SK-N-MC (cell line): ENCODE results near the gene KDM4B.
A peak's percentile ranks its signal among the peaks of the same experiment; 100 is the strongest.
"Not testable (repeated sequence)": the region's sequence is repeated elsewhere in the genome, so short reads cannot be mapped to it uniquely, and the experiment has no call there.

ENCODE experiments used
- DNase-seq: peaks from one replicate; pipeline ENCODE4 v3.0.0-alpha.2; 2011; ENCODE audit warnings: low read depth, low spot score
- H3K27ac ChIP-seq: fragments of 200-600 bp; sonication (generic); 2 replicates; pipeline ENCODE4 v1.5.1; 2016; ENCODE audit warnings: mixed run types
- H3K36me3 ChIP-seq: fragments of 200-600 bp; sonication (generic); 2 replicates; pipeline ENCODE4 v1.6.1; 2017; ENCODE audit warnings: antibody characterized with exemption, low read length, mixed read lengths; ENCODE audit not compliant: insufficient read depth
- H3K4me3 ChIP-seq: fragments of 200-600 bp; sonication (generic); 2 replicates; pipeline ENCODE4 v1.5.1; 2016
- H3K9ac ChIP-seq: fragments of 200-600 bp; sonication (generic); 2 replicates; pipeline ENCODE4 v1.8.0; 2017; ENCODE audit warnings: mixed run types, mixed read lengths; ENCODE audit not compliant: insufficient read length
- H3K9me3 ChIP-seq: fragments of 200-600 bp; sonication (generic); 2 replicates; pipeline ENCODE4 v1.6.1; 2017; ENCODE audit warnings: low read depth, mild to moderate bottlenecking, antibody characterized with exemption, low read length, moderate library complexity, mixed read lengths
- EZH2 ChIP-seq: fragments of 200-600 bp; sonication (generic); IDR thresholded peaks from one replicate; pipeline ENCODE4 v1.6.1; 2017; ENCODE audit warnings: antibody characterized with exemption
- FOXP2 ChIP-seq: optimal IDR thresholded peaks from 2 replicates; pipeline ENCODE3; 2011; ENCODE audit warnings: mild to moderate bottlenecking, moderate library complexity; ENCODE audit not compliant: insufficient read depth; ENCODE audit errors: extremely low read length, control extremely low read depth
- POLR2AphosphoS5 ChIP-seq: IDR thresholded peaks from 2 replicates; pipeline ENCODE4 v1.6.1; 2012; ENCODE audit warnings: mild to moderate bottlenecking, low read depth, low read length, borderline replicate concordance

Gene KDM4B

DNA sequence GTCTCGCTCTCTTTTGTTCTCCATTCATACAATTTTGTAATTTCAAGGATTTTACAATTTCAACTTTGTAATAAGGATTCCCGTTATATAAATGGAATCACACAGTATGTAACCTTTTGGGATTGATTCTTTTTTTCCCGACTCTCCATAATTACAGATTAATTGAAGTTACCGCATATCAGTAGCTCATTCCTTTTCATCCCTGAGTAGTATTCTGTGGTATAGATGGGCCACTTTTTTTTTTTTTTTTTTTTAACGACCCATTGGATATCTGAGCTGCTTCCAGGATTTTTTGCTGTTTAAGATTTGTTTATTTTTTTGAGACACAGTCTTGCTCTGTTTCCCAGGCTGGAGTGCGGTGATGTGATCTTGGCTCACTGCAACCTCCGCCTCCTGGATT lies 31.9 kb upstream of the KDM4B start:
- peaks cover 68% of the 10 kb centered on the region for H3K36me3 ChIP-seq
- no peak for DNase-seq
- H3K9ac ChIP-seq, result no peak overlapping the region
- no peak overlapping the region for H3K27ac ChIP-seq
- TF ChIP-seq FOXP2 (no peak), EZH2 (no peak), POLR2AphosphoS5 (no peak)
- H3K9me3 ChIP-seq, result no peaks in the 10 kb centered on the region
- H3K4me3 ChIP-seq, result no peak overlapping the region

DNA sequence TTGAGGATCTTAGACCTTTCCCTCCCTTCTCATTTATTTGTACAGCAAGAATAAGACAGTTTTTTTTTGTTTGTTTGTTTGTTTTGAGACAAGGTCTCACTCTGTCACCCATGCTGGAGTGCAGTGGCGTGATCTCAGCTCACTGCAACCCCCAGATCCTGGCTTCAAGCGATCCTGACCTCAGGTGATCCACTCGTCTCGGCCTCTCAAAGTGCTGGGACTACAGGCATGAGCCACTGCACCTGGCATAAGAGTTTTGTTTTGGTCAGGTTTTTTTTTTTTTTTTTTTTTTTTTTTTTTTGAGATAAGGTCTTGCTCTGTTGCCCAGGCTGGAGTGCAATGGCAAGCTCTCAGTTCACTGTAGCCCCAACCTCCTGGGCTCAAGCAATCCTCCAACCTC lies 30.5 kb upstream of the KDM4B start:
- not testable (repeated sequence) for H3K9me3 ChIP-seq, H3K4me3 ChIP-seq, DNase-seq, H3K9ac ChIP-seq
- H3K36me3 ChIP-seq, result peaks cover 61% of the 10 kb centered on the region
- peak overlapping the region; percentile 64; the same call in 1 of the 2 replicates for H3K27ac ChIP-seq

- Histone ChIP-seq H3K9ac (no peak overlapping the region), H3K4me3 (no peak overlapping the region), H3K27ac (no peak overlapping the region), H3K36me3 (peaks cover 63% of the 10 kb centered on the region), H3K9me3 (no peaks in the 10 kb centered on the region)
- DNase-seq, result no peak
- no peak for TF ChIP-seq FOXP2
- no peak for TF ChIP-seq EZH2
Measured at GRCh38 chr19:4939466-4939865, 29.4 kb upstream of the KDM4B start.

- not testable (repeated sequence) for H3K4me3 ChIP-seq, H3K9ac ChIP-seq, DNase-seq, H3K27ac ChIP-seq, H3K9me3 ChIP-seq
- H3K36me3 ChIP-seq, result peaks cover 65% of the 10 kb centered on the region
Measured at GRCh38 chr19:4941638-4942169, 27.2 kb upstream of the KDM4B start.

DNA sequence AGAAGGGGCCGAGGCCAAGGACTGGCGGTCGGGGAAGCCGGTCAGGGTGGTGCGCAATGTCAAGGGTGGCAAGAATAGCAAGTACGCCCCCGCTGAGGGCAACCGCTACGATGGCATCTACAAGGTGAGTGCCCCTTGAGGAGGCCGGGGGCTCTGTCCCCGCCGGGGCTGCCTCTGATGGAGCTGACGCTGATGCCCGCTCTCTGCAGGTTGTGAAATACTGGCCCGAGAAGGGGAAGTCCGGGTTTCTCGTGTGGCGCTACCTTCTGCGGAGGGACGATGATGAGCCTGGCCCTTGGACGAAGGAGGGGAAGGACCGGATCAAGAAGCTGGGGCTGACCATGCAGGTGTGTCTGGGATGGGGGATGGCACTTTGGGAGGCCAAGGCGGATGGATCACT lies 18.3 kb upstream of the KDM4B start:
- H3K36me3 ChIP-seq, result peaks cover 83% of the 10 kb centered on the region
- DNase-seq, H3K9ac ChIP-seq, H3K4me3 ChIP-seq, H3K27ac ChIP-seq, H3K9me3 ChIP-seq: not testable (repeated sequence)

GRCh38 chr19:4951656-4952055 lies 17.3 kb upstream of the KDM4B start:
- peaks cover 79% of the 10 kb centered on the region for H3K36me3 ChIP-seq

GRCh38 chr19:4952945-4953344 lies 16.0 kb upstream of the KDM4B start:
- Histone ChIP-seq H3K4me3 (no peak overlapping the region), H3K9me3 (no peaks in the 10 kb centered on the region), H3K36me3 (peaks cover 76% of the 10 kb centered on the region), H3K9ac (no peak overlapping the region), H3K27ac (no peak overlapping the region; the same call in 1 of the 2 replicates)
- no peak for DNase-seq
- TF ChIP-seq POLR2AphosphoS5, result no peak
- TF ChIP-seq EZH2, result no peak
- TF ChIP-seq FOXP2, result no peak

More at GRCh38 chr19:4951656-4952055, 17.3 kb upstream of the KDM4B start:
- Histone ChIP-seq H3K9me3 (no peaks in the 10 kb centered on the region), H3K9ac (no peak overlapping the region), H3K4me3 (no peak overlapping the region), H3K27ac (no peak overlapping the region)
- TF ChIP-seq FOXP2 (no peak), EZH2 (no peak), POLR2AphosphoS5 (no peak)
- no peak for DNase-seq

DNA sequence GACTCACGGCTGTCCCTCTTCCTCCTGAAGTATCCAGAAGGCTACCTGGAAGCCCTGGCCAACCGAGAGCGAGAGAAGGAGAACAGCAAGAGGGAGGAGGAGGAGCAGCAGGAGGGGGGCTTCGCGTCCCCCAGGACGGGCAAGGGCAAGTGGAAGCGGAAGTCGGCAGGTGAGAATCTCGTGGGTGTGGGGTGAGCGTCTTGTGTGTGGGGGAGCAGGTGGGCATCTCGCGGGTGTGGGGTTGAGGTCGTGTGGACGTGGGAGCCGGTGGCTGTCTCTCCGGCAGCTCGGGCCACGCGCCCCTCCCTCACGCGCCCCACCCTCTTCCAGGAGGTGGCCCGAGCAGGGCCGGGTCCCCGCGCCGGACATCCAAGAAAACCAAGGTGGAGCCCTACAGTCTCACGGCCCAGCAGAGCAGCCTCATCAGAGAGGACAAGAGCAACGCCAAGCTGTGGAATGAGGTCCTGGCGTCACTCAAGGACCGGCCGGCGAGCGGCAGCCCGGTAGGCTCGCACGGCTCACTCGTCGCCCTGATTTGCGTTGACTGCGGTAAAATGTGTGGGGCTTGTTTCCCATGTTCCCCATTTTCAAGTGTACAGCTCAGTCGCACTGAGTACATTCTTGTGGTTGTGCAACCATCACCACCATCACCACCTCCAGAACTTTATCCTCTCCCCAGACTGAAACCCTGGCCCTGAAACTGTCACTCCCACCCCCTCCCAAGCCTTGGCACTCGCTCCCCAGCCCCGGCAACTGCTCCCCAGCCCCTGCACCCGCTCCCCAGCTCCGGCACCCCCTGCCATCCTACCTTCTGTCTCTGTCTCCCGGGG lies 14.4 kb upstream of the KDM4B start:
- H3K4me3 ChIP-seq, H3K9me3 ChIP-seq, H3K9ac ChIP-seq, DNase-seq: not testable (repeated sequence)
- peaks cover 79% of the 10 kb centered on the region for H3K36me3 ChIP-seq
- peak overlapping the region; percentile 51; the same call in 1 of the 2 replicates for H3K27ac ChIP-seq

DNA sequence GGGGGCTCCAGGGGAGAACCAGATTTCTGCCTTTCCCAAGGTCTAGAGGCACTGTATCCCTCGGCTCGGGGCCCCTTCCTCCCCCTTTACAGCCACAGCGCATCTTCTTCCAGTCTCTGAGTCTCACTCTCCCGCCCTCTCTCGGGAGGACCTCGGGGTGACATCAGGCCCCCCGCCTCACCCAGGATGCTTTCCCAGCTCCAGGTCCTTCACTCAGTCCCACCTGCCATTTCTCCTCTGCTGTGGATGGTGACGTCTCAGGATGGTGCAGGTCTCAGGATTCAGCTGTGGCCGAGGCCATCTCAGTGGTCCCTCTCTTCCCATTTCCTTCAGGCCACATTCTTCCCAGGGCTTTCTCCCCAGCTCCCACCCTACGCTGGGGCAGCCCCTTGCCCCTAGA lies 13.6 kb upstream of the KDM4B start:
- Histone ChIP-seq H3K36me3 (peaks cover 82% of the 10 kb centered on the region), H3K9me3 (no peaks in the 10 kb centered on the region), H3K27ac (no peak overlapping the region), H3K4me3 (no peak overlapping the region), H3K9ac (no peak overlapping the region)
- TF ChIP-seq POLR2AphosphoS5 (no peak), EZH2 (no peak), FOXP2 (no peak)
- DNase-seq, result no peak
